Fibroblast of skin of back (primary cell): ENCODE results near the gene USP47.

Experiments
- DNase-seq: peaks from one replicate; pipeline ENCODE4 v3.0.0-alpha.2; 2013

USP47 gene

GRCh38 chr11:11946180-11946579 is 104.4 kb downstream of the USP47 start:
- DNase-seq = peak; percentile 79

GRCh38 chr11:11946878-11947277 is 105.1 kb downstream of the USP47 start:
- DNase-seq = no peak

GRCh38 chr11:11947825-11948224 is 106.1 kb downstream of the USP47 start:
- DNase-seq = no peak

- no peak for DNase-seq
Observed at GRCh38 chr11:11948242-11948947, 106.6 kb downstream of the USP47 start.

- DNase-seq = no peak
Observed at GRCh38 chr11:11949482-11949881, 107.7 kb downstream of the USP47 start.

GRCh38 chr11:11952036-11952435 is 110.3 kb downstream of the USP47 start:
- no peak for DNase-seq

GRCh38 chr11:11956006-11956405 is 114.2 kb downstream of the USP47 start:
- no peak for DNase-seq

- no peak for DNase-seq
Observed at GRCh38 chr11:11958403-11959231, 116.8 kb downstream of the USP47 start.

GRCh38 chr11:11959601-11960000 is 117.8 kb downstream of the USP47 start:
- no peak for DNase-seq

GRCh38 chr11:11960687-11961086 is 118.9 kb downstream of the USP47 start:
- DNase-seq = no peak

- DNase-seq = no peak
Observed at GRCh38 chr11:11961399-11962028, 119.7 kb downstream of the USP47 start.

GRCh38 chr11:11963067-11963466 is 121.3 kb downstream of the USP47 start:
- no peak for DNase-seq

GRCh38 chr11:11963842-11964773 is 122.3 kb downstream of the USP47 start:
- DNase-seq = no peak

- DNase-seq = no peak
Observed at GRCh38 chr11:11964774-11965150, 123.0 kb downstream of the USP47 start.

GRCh38 chr11:11965192-11965591 is 123.4 kb downstream of the USP47 start:
- DNase-seq = no peak

- no peak for DNase-seq
Observed at GRCh38 chr11:11965656-11966353, 124.0 kb downstream of the USP47 start.

- no peak for DNase-seq
Observed at GRCh38 chr11:11966354-11966741, 124.6 kb downstream of the USP47 start.

GRCh38 chr11:11966826-11967668 is 125.3 kb downstream of the USP47 start:
- DNase-seq = peak; percentile 67

- no peak for DNase-seq
Observed at GRCh38 chr11:11967669-11968510, 126.1 kb downstream of the USP47 start.
